Mesendoderm (in vitro differentiated cells): ENCODE results near the gene SSTR5.
A peak's percentile ranks its signal among the peaks of the same experiment; 100 is the strongest.

Experiments used
- DNase-seq: peaks from one replicate; pipeline ENCODE4 v3.0.0; 2013
- H2AK5ac ChIP-seq: 2 replicates; pipeline ENCODE4 v1.6.1; 2013; ENCODE audit warnings: low read length, inconsistent platforms
- H2BK120ac ChIP-seq: 2 replicates; pipeline ENCODE4 v1.6.1; 2013; ENCODE audit warnings: low read depth, mild to moderate bottlenecking, low read length, moderate library complexity, mixed read lengths
- H2BK15ac ChIP-seq: replicated peaks from 2 replicates; pipeline ENCODE4 v1.6.1; 2013; ENCODE audit warnings: low read depth, mild to moderate bottlenecking, moderate library complexity
- H2BK5ac ChIP-seq: 2 replicates; pipeline ENCODE4 v1.6.1; 2013; ENCODE audit warnings: low read length, inconsistent platforms
- H3K18ac ChIP-seq: 2 replicates; pipeline ENCODE4 v1.6.1; 2013; ENCODE audit warnings: mild to moderate bottlenecking, low read length, mixed read lengths
- H3K23ac ChIP-seq: one replicate; pipeline ENCODE4 v1.6.1; 2013; ENCODE audit warnings: low read length
- H3K27ac ChIP-seq: 2 replicates; pipeline ENCODE4 v1.5.1; 2013; ENCODE audit warnings: low read depth, mild to moderate bottlenecking, inconsistent platforms, low read length, moderate library complexity
- H3K27me3 ChIP-seq: 2 replicates; pipeline ENCODE4 v1.6.1; 2013; ENCODE audit warnings: low read length, control low read depth, mild to moderate bottlenecking, inconsistent platforms; ENCODE audit not compliant: insufficient read depth, poor library complexity
- H3K36me3 ChIP-seq: 2 replicates; pipeline ENCODE4 v1.6.1; 2013; ENCODE audit warnings: low read length, inconsistent platforms; ENCODE audit not compliant: control insufficient read depth, insufficient read depth
- H3K4ac ChIP-seq: one replicate; pipeline ENCODE4 v1.6.1; 2013; ENCODE audit warnings: low read depth, mild to moderate bottlenecking, low read length, moderate library complexity
- H3K4me1 ChIP-seq: 2 replicates; pipeline ENCODE4 v1.6.1; 2013; ENCODE audit warnings: low read depth, low read length, inconsistent platforms; ENCODE audit not compliant: control insufficient read depth
- H3K4me2 ChIP-seq: 2 replicates; pipeline ENCODE4 v1.6.1; 2013; ENCODE audit warnings: low read length
- H3K4me3 ChIP-seq: 2 replicates; pipeline ENCODE4 v1.5.1; 2013; ENCODE audit warnings: mild to moderate bottlenecking, low read length
- H3K56ac ChIP-seq: one replicate; pipeline ENCODE4 v1.6.1; 2013; ENCODE audit warnings: low read length
- H3K79me1 ChIP-seq: 2 replicates; pipeline ENCODE4 v1.6.1; 2013; ENCODE audit warnings: low read length, inconsistent platforms
- H3K79me2 ChIP-seq: 2 replicates; pipeline ENCODE4 v1.6.1; 2013; ENCODE audit warnings: mild to moderate bottlenecking, low read length; ENCODE audit not compliant: control insufficient read depth, insufficient read depth
- H3K9ac ChIP-seq: 2 replicates; pipeline ENCODE4 v1.6.1; 2013; ENCODE audit warnings: low read length, inconsistent platforms
- H4K5ac ChIP-seq: one replicate; pipeline ENCODE4 v1.6.1; 2013; ENCODE audit warnings: low read length
- H4K8ac ChIP-seq: one replicate; pipeline ENCODE4 v1.6.1; 2013; ENCODE audit warnings: low read depth, mild to moderate bottlenecking, control low read depth, low read length, moderate library complexity
- WGBS: extraction: QIAGEN DNeasy Blood & Tissue Kit; methylation state at CpG from one replicate; pipeline ENCODE4 v1.1.7; 2013; ENCODE audit warnings: low lambda C conversion rate, missing lambda C conversion rate; ENCODE audit not compliant: insufficient coverage; ENCODE audit errors: extremely low coverage; 5-methylcytosine and 5-hydroxymethylcytosine counted together

Gene SSTR5

DNA sequence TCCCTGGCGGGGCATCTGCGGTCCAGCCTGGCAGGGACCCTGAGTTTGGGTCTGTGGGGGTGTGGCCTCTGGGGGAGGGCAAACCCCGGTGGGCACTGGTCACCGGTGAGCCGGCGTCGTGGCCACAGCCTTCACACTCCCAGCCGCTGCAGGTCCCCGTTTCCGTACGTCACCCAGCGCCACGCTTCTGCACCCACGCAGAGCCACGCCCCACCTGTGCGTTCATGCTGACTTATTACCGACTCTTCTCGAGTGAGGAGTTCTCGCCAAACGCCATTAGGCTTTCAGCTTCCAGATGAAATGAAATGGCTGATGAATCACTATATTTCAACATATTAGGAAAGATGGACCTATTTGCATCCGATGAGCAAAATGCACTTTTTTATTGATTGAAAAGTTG lies 8.8 kb upstream of the SSTR5 start:
- no CpG with 5 or more reads among the region's 21 CpGs for WGBS
- no peak overlapping the region for H3K56ac ChIP-seq
- H2AK5ac ChIP-seq: no peak overlapping the region
- no peak overlapping the region for H4K5ac ChIP-seq
- H3K27ac ChIP-seq: no peak overlapping the region
- H3K36me3 ChIP-seq: no peaks in the 10 kb centered on the region
- H3K9ac ChIP-seq: no peak overlapping the region
- H2BK120ac ChIP-seq: no peak overlapping the region
- no peaks in the 10 kb centered on the region for H3K4me1 ChIP-seq
- H3K4me2 ChIP-seq: no peak overlapping the region
- no peak for DNase-seq
- no peaks in the 10 kb centered on the region for H3K79me2 ChIP-seq
- H3K79me1 ChIP-seq: no peaks in the 10 kb centered on the region
- no peak overlapping the region for H4K8ac ChIP-seq
- no peak overlapping the region for H3K4ac ChIP-seq
- H3K18ac ChIP-seq: no peak overlapping the region
- H2BK5ac ChIP-seq: no peak overlapping the region
- H2BK15ac ChIP-seq: no peak overlapping the region
- no peaks in the 10 kb centered on the region for H3K27me3 ChIP-seq
- H3K4me3 ChIP-seq: no peak overlapping the region
- no peak overlapping the region for H3K23ac ChIP-seq

DNA sequence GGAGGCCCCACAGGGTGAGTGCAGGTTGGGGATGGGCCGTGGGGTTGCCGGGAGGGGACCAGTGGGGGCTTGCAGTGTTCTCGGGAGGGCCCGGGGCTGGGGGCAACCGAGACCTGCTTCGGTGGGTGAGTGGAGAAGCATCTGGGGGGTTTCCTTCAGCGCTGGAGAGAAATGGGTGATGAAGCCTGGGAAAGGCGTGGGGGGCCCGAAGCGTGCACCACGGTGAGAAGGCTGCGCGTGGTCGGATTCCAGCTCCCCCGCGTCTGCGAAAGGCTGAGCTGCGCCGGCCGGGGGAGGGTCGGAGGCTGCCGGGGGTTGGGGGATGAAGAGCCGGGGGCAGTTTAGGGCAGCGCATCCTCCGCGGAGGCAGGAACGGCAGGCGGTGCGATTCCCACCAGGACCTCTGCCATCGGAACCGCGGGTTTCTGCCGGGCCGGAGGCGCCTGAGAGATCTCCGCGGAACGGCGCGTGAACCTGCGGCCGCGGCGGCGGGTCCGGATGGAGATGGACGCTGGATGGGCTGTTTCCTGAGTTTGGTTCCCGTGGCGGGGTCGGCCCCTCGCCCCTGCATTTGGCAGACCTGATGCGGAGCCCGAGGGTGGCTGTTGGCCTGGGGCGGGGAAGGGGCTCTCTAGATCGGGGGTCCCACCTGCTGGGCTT lies 6.9 kb upstream of the SSTR5 start:
- H3K79me1 ChIP-seq: no peaks in the 10 kb centered on the region
- no peak overlapping the region for H3K4me3 ChIP-seq
- H2BK120ac ChIP-seq: no peak overlapping the region
- no peak overlapping the region for H3K23ac ChIP-seq
- no CpG with 5 or more reads among the region's 55 CpGs for WGBS
- H3K4me2 ChIP-seq: no peak overlapping the region
- no peaks in the 10 kb centered on the region for H3K4me1 ChIP-seq
- no peak overlapping the region for H3K18ac ChIP-seq
- no peak overlapping the region for H4K8ac ChIP-seq
- H3K9ac ChIP-seq: no peak overlapping the region
- no peaks in the 10 kb centered on the region for H3K36me3 ChIP-seq
- no peak overlapping the region for H3K56ac ChIP-seq
- no peak overlapping the region for H2AK5ac ChIP-seq
- no peak overlapping the region for H2BK5ac ChIP-seq
- DNase-seq: no peak
- no peak overlapping the region for H3K27ac ChIP-seq
- H3K4ac ChIP-seq: no peak overlapping the region
- no peak overlapping the region for H4K5ac ChIP-seq
- H3K79me2 ChIP-seq: no peaks in the 10 kb centered on the region
- no peak overlapping the region for H2BK15ac ChIP-seq
- no peaks in the 10 kb centered on the region for H3K27me3 ChIP-seq

DNA sequence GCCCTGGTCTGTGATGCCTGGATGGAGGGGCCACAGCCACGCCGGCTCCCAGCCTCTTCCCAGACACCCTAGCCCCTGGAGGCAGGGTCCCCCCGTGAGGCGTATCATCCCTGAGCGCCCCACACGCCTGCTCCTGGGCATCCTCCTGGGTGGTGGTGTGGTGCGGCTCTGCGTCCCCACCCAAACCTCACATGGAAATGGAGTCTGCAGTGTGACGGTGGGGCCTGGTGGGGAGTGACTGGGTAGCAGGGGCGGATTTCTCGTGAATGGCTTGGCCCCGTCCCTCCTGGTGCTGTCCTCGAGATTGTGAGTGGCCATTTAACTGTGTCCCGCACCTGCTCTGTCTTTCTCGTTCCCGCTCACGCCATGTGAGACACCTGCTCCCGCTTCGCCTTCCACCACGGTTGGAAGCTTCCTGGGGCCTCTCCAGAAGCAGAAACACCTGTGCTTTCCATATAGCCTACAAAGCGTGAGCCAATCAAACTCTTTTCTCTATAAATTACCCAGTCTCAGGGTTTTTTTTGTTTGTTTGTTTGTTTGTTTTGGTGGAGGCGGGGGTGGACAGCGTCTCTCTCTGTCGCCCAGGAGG lies 5.9 kb upstream of the SSTR5 start:
- no peak overlapping the region for H2AK5ac ChIP-seq

DNA sequence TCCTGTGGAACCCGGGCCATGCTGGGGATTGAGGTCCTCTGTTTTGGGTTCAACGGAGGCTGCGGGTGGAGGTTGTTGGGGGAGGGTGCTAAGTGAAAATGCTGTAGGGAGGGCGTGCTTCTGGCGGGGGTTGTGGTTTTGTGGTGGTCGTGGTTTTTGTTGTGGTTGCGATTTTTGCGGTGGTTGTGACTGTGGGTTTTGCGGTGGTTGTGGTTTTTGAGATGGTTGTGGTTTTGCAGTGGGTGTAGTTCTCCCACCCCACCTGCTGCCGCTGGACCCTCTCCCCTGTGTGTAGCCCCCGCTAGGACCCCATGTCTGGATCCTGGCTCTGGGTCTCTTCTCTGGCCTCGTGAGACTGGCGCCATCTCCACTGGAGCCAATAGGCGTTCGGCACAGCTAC lies 4.9 kb upstream of the SSTR5 start:
- no peak overlapping the region for H3K9ac ChIP-seq
- no peak overlapping the region for H4K5ac ChIP-seq
- no peaks in the 10 kb centered on the region for H3K4me1 ChIP-seq
- H2BK15ac ChIP-seq: no peak overlapping the region
- H3K4me3 ChIP-seq: no peak overlapping the region
- H2BK120ac ChIP-seq: no peak overlapping the region
- no peak overlapping the region for H3K23ac ChIP-seq
- no peak overlapping the region for H3K4me2 ChIP-seq
- no peak overlapping the region for H3K27ac ChIP-seq
- no peak for DNase-seq
- no peak overlapping the region for H2BK5ac ChIP-seq
- no peaks in the 10 kb centered on the region for H3K36me3 ChIP-seq
- H2AK5ac ChIP-seq: no peak overlapping the region
- H3K18ac ChIP-seq: no peak overlapping the region
- H3K79me1 ChIP-seq: no peaks in the 10 kb centered on the region
- no peak overlapping the region for H3K56ac ChIP-seq
- H3K79me2 ChIP-seq: no peaks in the 10 kb centered on the region
- no CpG with 5 or more reads among the region's 15 CpGs for WGBS
- no peak overlapping the region for H3K4ac ChIP-seq
- no peak overlapping the region for H4K8ac ChIP-seq
- no peaks in the 10 kb centered on the region for H3K27me3 ChIP-seq

More for the DNA sequence above, 5.9 kb upstream of the SSTR5 start:
- Histone ChIP-seq H3K27ac (no peak overlapping the region), H3K23ac (no peak overlapping the region), H2BK15ac (no peak overlapping the region), H3K79me2 (no peaks in the 10 kb centered on the region), H3K79me1 (no peaks in the 10 kb centered on the region), H3K4ac (no peak overlapping the region), H3K18ac (no peak overlapping the region), H2BK5ac (no peak overlapping the region), H3K4me1 (no peaks in the 10 kb centered on the region), H3K56ac (no peak overlapping the region), H2BK120ac (no peak overlapping the region), H3K9ac (no peak overlapping the region), H4K5ac (no peak overlapping the region), H3K36me3 (no peaks in the 10 kb centered on the region), H3K27me3 (no peaks in the 10 kb centered on the region), H4K8ac (no peak overlapping the region), H3K4me3 (no peak overlapping the region), H3K4me2 (no peak overlapping the region)
- DNase-seq: no peak
- WGBS: no CpG with 5 or more reads among the region's 24 CpGs

DNA sequence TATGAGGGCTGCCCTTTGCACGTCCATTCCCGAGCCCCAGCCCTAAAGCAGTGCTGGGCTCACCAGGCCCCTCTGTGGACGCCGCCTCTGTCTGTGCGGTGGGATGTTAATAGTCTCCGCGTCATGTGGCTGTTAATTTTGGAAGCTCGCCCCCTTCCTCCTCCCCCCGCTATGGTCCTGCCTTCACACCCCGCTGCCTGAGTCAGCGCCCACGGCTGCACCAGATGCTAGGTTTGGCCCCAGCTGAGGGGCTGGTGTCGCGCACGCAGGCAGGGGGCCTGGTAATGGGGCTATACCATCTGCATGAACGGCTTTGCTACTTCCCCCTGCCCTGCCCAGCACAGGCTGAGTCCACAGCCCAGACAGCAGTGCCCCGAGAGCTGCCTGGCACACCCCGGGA lies 4.1 kb upstream of the SSTR5 start:
- no CpG with 5 or more reads among the region's 18 CpGs for WGBS

DNA sequence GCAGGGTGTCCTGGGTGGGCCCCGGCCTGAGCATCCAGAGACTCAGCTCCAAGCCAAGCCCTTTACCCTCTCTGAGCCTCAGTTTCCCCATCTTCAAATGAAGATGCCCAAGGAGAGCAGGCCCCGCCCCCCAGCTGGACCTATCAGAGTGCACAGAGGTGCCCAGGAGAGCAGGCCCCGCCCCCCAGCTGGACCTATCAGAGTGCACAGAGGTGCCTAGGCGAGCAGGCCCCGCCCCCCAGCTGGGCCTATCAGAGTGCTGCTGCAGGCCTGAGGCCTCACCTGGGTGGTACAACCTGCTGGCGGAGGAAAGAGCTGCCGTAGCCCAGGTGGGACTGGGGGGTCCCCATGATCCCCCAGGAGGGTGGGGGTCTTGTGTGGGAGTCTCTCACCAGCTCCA lies 3.4 kb upstream of the SSTR5 start:
- WGBS: no CpG with 5 or more reads among the region's 7 CpGs
- Histone ChIP-seq H2BK120ac (no peak overlapping the region), H2AK5ac (no peak overlapping the region), H3K4me2 (no peak overlapping the region), H3K79me2 (no peaks in the 10 kb centered on the region), H4K5ac (no peak overlapping the region), H3K4ac (no peak overlapping the region), H3K27ac (no peak overlapping the region), H3K79me1 (no peaks in the 10 kb centered on the region), H3K36me3 (no peaks in the 10 kb centered on the region), H2BK5ac (no peak overlapping the region), H3K56ac (no peak overlapping the region), H3K27me3 (no peaks in the 10 kb centered on the region), H3K23ac (no peak overlapping the region), H3K9ac (no peak overlapping the region), H3K4me1 (no peaks in the 10 kb centered on the region), H4K8ac (no peak overlapping the region), H3K4me3 (no peak overlapping the region), H3K18ac (no peak overlapping the region), H2BK15ac (no peak overlapping the region)
- DNase-seq: peak; percentile 53

More for the DNA sequence above, 4.1 kb upstream of the SSTR5 start:
- no peaks in the 10 kb centered on the region for H3K79me2 ChIP-seq
- no peaks in the 10 kb centered on the region for H3K27me3 ChIP-seq
- no peak overlapping the region for H3K4ac ChIP-seq
- no peak overlapping the region for H3K23ac ChIP-seq
- H2BK15ac ChIP-seq: no peak overlapping the region
- no peak overlapping the region for H2AK5ac ChIP-seq
- no peak overlapping the region for H3K56ac ChIP-seq
- H3K79me1 ChIP-seq: no peaks in the 10 kb centered on the region
- no peak overlapping the region for H3K4me3 ChIP-seq
- H3K18ac ChIP-seq: no peak overlapping the region
- H3K36me3 ChIP-seq: no peaks in the 10 kb centered on the region
- no peak overlapping the region for H2BK5ac ChIP-seq
- no peak overlapping the region for H4K5ac ChIP-seq
- no peak overlapping the region for H3K9ac ChIP-seq
- H3K4me2 ChIP-seq: no peak overlapping the region
- no peak overlapping the region for H2BK120ac ChIP-seq
- H4K8ac ChIP-seq: no peak overlapping the region
- H3K4me1 ChIP-seq: no peaks in the 10 kb centered on the region
- no peak for DNase-seq
- H3K27ac ChIP-seq: no peak overlapping the region
